A549 (cell line): Measurements from ENCODE around the gene SHROOM2. TPM values are rescaled to one million over a fixed set of nuclear protein-coding genes. Genes with fewer than 3 reads are reported as not detected.

Experiments
- ATAC-seq, 2 experiments: fragments of 200-7000 bp in 1 of 2; fragments of >200 bp in 1 of 2; cut with Nextera tagmentation in 1 of 2; cut with Tn5 transposase in 1 of 2; 3 replicates each; pipeline versions ENCODE4 v1.8.0 to v1.9.1; 2018 to 2020; ENCODE audit warnings: mild to moderate bottlenecking in 1 of 2, moderate library complexity in 1 of 2
- CTCF ChIA-PET: fragments of 300-600 bp; sonication (Branson Sonifier 250); formaldehyde crosslinking; extraction: SDS; loops from one replicate; lab custom pipeline; 2021; ENCODE audit warnings: antibody characterized with exemption, inconsistent platforms; lab: Yijun Ruan, JAX
- POLR2A ChIA-PET: fragments of 350-600 bp; formaldehyde crosslinking; extraction: SDS; loops from one replicate; lab custom pipeline; 2021; ENCODE audit warnings: antibody characterized with exemption, inconsistent platforms; lab: Yijun Ruan, JAX
- DNase-seq, 2 experiments: peaks; one replicate each; pipeline versions ENCODE4 v3.0.0 to v3.0.0-alpha.2; 2011 to 2016; ENCODE audit warnings: low read depth in 1 of 2, low spot score in 1 of 2
- FAIRE-seq: peaks from 2 replicates; lab custom pipeline; 2011; peaks lifted over from hg19 to GRCh38; lab: Jason Lieb, UNC
- H3K27ac ChIP-seq, 2 experiments: fragments of >200 bp; sonication (Bioruptor Twin); formaldehyde crosslinking; 3 replicates each; pipeline ENCODE4 v1.5.1; 2016 to 2017
- H3K4me1 ChIP-seq: fragments of >200 bp; sonication (Bioruptor Twin); formaldehyde crosslinking; 3 replicates; pipeline ENCODE4 v1.6.1; 2016
- H3K4me2 ChIP-seq: fragments of >200 bp; sonication (Bioruptor Twin); formaldehyde crosslinking; 3 replicates; pipeline ENCODE4 v1.6.1; 2016
- H3K4me3 ChIP-seq: fragments of >200 bp; sonication (Bioruptor Twin); formaldehyde crosslinking; 3 replicates; pipeline ENCODE4 v1.5.1; 2016
- H3K9me3 ChIP-seq: fragments of >200 bp; sonication (Bioruptor Twin); formaldehyde crosslinking; 3 replicates; pipeline ENCODE4 v1.6.1; 2016
- ATOH8 ChIP-seq: fragments of 250-450 bp; sonication (Bioruptor Pico); IDR thresholded peaks from 2 replicates; pipeline ENCODE4 v1.5.0; 2020; ENCODE audit warnings: low read depth, mild to moderate bottlenecking, moderate library complexity
- BCL3 ChIP-seq: fragments of >200 bp; sonication (Bioruptor Twin); formaldehyde crosslinking; IDR thresholded peaks from 3 replicates; pipeline ENCODE4 v1.6.1; 2016
- BHLHE40 ChIP-seq: IDR thresholded peaks from 2 replicates; pipeline ENCODE4 v1.6.1; 2012; ENCODE audit warnings: low read depth, low read length, inconsistent platforms
- CEBPB ChIP-seq, 2 experiments: fragments of >200 bp in 1 of 2; sonication (Bioruptor Twin) in 1 of 2; formaldehyde crosslinking in 1 of 2; IDR thresholded peaks; 2 replicates each; pipeline ENCODE4 v1.6.1; 2012 to 2016
- CHD2 ChIP-seq: fragments of 150-350 bp; IDR thresholded peaks from 2 replicates; pipeline ENCODE4 v1.6.1; 2014; ENCODE audit warnings: low read length; ENCODE audit not compliant: partially characterized antibody
- CTCF ChIP-seq: fragments of >200 bp; sonication (Bioruptor Twin); formaldehyde crosslinking; IDR thresholded peaks from 3 replicates; pipeline ENCODE4 v1.5.1; 2016
- E2F6 ChIP-seq: IDR thresholded peaks from 2 replicates; pipeline ENCODE4 v1.6.1; 2012; ENCODE audit warnings: low read depth, borderline replicate concordance
- EHF ChIP-seq: fragments of 250-450 bp; sonication (Bioruptor Pico); IDR thresholded peaks from 2 replicates; pipeline ENCODE4 v1.5.0; 2020; ENCODE audit warnings: mild to moderate bottlenecking
- FOSB ChIP-seq: fragments of 250-450 bp; sonication (Bioruptor Pico); IDR thresholded peaks from 2 replicates; pipeline ENCODE4 v1.5.0; 2020; ENCODE audit warnings: mild to moderate bottlenecking, moderate library complexity
- FOSL2 ChIP-seq, 2 experiments: fragments of 450-650 bp in 1 of 2; fragments of >200 bp in 1 of 2; sonication (Bioruptor Twin) in 1 of 2; formaldehyde crosslinking; IDR thresholded peaks; 2 replicates each; pipeline versions ENCODE4 v1.5.0 to v1.6.1; 2016 to 2020; ENCODE audit warnings: mild to moderate bottlenecking in 1 of 2, moderate library complexity in 1 of 2
- FOXS1 ChIP-seq: fragments of 250-450 bp; sonication (Bioruptor Pico); IDR thresholded peaks from 2 replicates; pipeline ENCODE4 v1.5.0; 2020; ENCODE audit warnings: mild to moderate bottlenecking, moderate library complexity
- GATA3 ChIP-seq: IDR thresholded peaks from 2 replicates; pipeline ENCODE4 v1.6.1; 2012; ENCODE audit warnings: borderline replicate concordance
- HEYL ChIP-seq: fragments of 250-450 bp; sonication (Bioruptor Pico); IDR thresholded peaks from 2 replicates; pipeline ENCODE4 v1.8.0; 2021; ENCODE audit warnings: mild to moderate bottlenecking, moderate library complexity
- JUNB ChIP-seq: fragments of >200 bp; sonication (Bioruptor Twin); formaldehyde crosslinking; IDR thresholded peaks from 2 replicates; pipeline ENCODE4 v1.6.1; 2016
- KDM1A ChIP-seq: fragments of 200-600 bp; sonication (generic); IDR thresholded peaks from 2 replicates; pipeline ENCODE4 v1.6.1; 2016; ENCODE audit warnings: low read depth, mild to moderate bottlenecking
- MAFK ChIP-seq: fragments of 450-650 bp; IDR thresholded peaks from 2 replicates; pipeline ENCODE4 v1.6.1; 2014; ENCODE audit not compliant: partially characterized antibody
- NFE2L2 ChIP-seq: fragments of 150-350 bp; conservative IDR thresholded peaks from 2 replicates; pipeline ENCODE4 v1.6.1; 2014; ENCODE audit warnings: low read length
- NPAS2 ChIP-seq: fragments of 250-450 bp; sonication (Bioruptor Pico); IDR thresholded peaks from 2 replicates; pipeline ENCODE4 v1.8.0; 2022; ENCODE audit warnings: mild to moderate bottlenecking, moderate library complexity, borderline replicate concordance
- PBX3 ChIP-seq: IDR thresholded peaks from 2 replicates; pipeline ENCODE4 v1.6.1; 2012
- POLR2AphosphoS2 ChIP-seq: conservative IDR thresholded peaks from 2 replicates; pipeline ENCODE4 v1.6.1; 2012; ENCODE audit warnings: low read length, improper control_type of control experiment, inconsistent platforms
- RARB ChIP-seq: fragments of 250-450 bp; sonication (Bioruptor Pico); IDR thresholded peaks from 2 replicates; pipeline ENCODE4 v1.8.0; 2021; ENCODE audit warnings: mild to moderate bottlenecking, moderate library complexity
- RCOR1 ChIP-seq: fragments of 150-350 bp; IDR thresholded peaks from 2 replicates; pipeline ENCODE4 v1.6.1; 2014; ENCODE audit warnings: antibody characterized with exemption, low read length, low read depth
- REST ChIP-seq: fragments of 200-600 bp; sonication (generic); IDR thresholded peaks from 2 replicates; pipeline ENCODE4 v1.6.1; 2016; ENCODE audit warnings: antibody characterized with exemption, mild to moderate bottlenecking, moderate library complexity
- SMC3 ChIP-seq: fragments of >200 bp; sonication (Bioruptor Twin); formaldehyde crosslinking; IDR thresholded peaks from 3 replicates; pipeline ENCODE4 v1.6.1; 2018; ENCODE audit warnings: inconsistent platforms
- TFCP2L1 ChIP-seq: fragments of 250-450 bp; sonication (Bioruptor Pico); IDR thresholded peaks from 2 replicates; pipeline ENCODE4 v1.5.0; 2021; ENCODE audit warnings: mild to moderate bottlenecking
- WGBS: methylation state at CpG from one replicate; pipeline ENCODE4 v1.1.6; 2017; ENCODE audit errors: missing lambda C conversion rate; 5-methylcytosine and 5-hydroxymethylcytosine counted together
- polyA plus RNA-seq, 4 experiments: library from polyadenylated mRNA; depleted of rRNA in 3 of 4; stranded (reverse); fragments of >200 nt; fragmentation: RNase III in 1 of 4; extraction: RNeasy Plus Mini Kit Qiagen cat#74134 plus additional on column Dnase treatment in 1 of 4; gene quantifications; 2 replicates in 3 of 4; 3 replicates in 1 of 4; pipeline ENCODE4 v1.2.3, GENCODE V29; 2011 to 2017

Gene SHROOM2
- polyA plus RNA-seq, 2 of the 4 experiments (the other 2 are of a cell fraction): 0.12 to 0.27 TPM

GRCh38 chrX:9909254-9909653 is 123.0 kb downstream of the SHROOM2 start:
- WGBS: 43% methylated on average over 6 of the region's 6 CpGs
- FAIRE-seq (no peak), ATAC-seq (no peak), DNase-seq (no peak)
- no peak overlapping the region for H3K4me3 ChIP-seq
- TF ChIP-seq CTCF: no peak
- TF ChIP-seq NFE2L2: no peak
- no peak for TF ChIP-seq ATOH8
- TF ChIP-seq RARB: no peak
- TF ChIP-seq BHLHE40: no peak
- no peak for TF ChIP-seq FOSB (CRISPR knock-in tag)
- no peak for TF ChIP-seq REST
- TF ChIP-seq HEYL: no peak
- no peak for TF ChIP-seq SMC3
- no peak for TF ChIP-seq POLR2AphosphoS2
- no peak for TF ChIP-seq CEBPB (IDR thresholded peaks at IDR 0.05)
- no peak for TF ChIP-seq TFCP2L1 (CRISPR knock-in tag)
- TF ChIP-seq CHD2: no peak
- no peak for TF ChIP-seq RCOR1
- no peak for TF ChIP-seq FOXS1 (CRISPR knock-in tag)
- TF ChIP-seq MAFK: no peak
- TF ChIP-seq EHF: no peak
- no peak for TF ChIP-seq PBX3
- no peaks in the 10 kb centered on the region for H3K9me3 ChIP-seq
- CTCF ChIA-PET: no interaction called here
- POLR2A ChIA-PET: no interaction called here
- H3K4me1 ChIP-seq: no peaks in the 10 kb centered on the region
- no peak overlapping the region for H3K4me2 ChIP-seq
- no peak overlapping the region for H3K27ac ChIP-seq

- Histone ChIP-seq H3K4me3 (no peak overlapping the region), H3K27ac (no peak overlapping the region), H3K4me2 (no peak overlapping the region), H3K4me1 (no peaks in the 10 kb centered on the region), H3K9me3 (no peaks in the 10 kb centered on the region)
- FAIRE-seq (no peak), ATAC-seq (no peak), DNase-seq (no peak)
- POLR2A ChIA-PET: no interaction called here
- CTCF ChIA-PET: no interaction called here
- WGBS: 46% methylated on average over 7 of the region's 7 CpGs
- no peak for TF ChIP-seq EHF
- no peak for TF ChIP-seq E2F6
- no peak for TF ChIP-seq KDM1A
- TF ChIP-seq BCL3: no peak
- no peak for TF ChIP-seq FOSL2 (IDR thresholded peaks at IDR 0.05)
- TF ChIP-seq FOSL2 (CRISPR knock-in tag; IDR thresholded peaks at IDR 0.05): no peak
- TF ChIP-seq ATOH8: no peak
- TF ChIP-seq GATA3: no peak
- TF ChIP-seq NPAS2 (CRISPR knock-in tag): no peak
- TF ChIP-seq JUNB: no peak
Observed at GRCh38 chrX:9911487-9911886, 125.3 kb downstream of the SHROOM2 start.
